Endothelial cell of umbilical vein (primary cell): ENCODE data around the gene HSD17B2. TPM values are rescaled to one million over a fixed set of nuclear protein-coding genes. Genes with fewer than 3 reads are reported as not detected.

Experiments
- BruUV-seq: library from RNA; stranded (reverse); fragments of 400-500 nt; replicated peaks from 2 replicates; lab custom pipeline; 2021; lab: Mats Ljungman, UMichigan
- CTCF ChIA-PET: fragments of 300-600, 350-600 bp; sonication (Branson Sonifier 250); formaldehyde crosslinking; loops from one replicate; lab custom pipeline; 2021; ENCODE audit warnings: antibody characterized with exemption, inconsistent platforms; lab: Charles Lee
- POLR2A ChIA-PET: fragments of 300-600, 350-600 bp; sonication (Branson Sonifier 250); formaldehyde crosslinking; loops from one replicate; lab custom pipeline; 2021; ENCODE audit warnings: antibody characterized with exemption, inconsistent platforms; lab: Charles Lee
- DNase-seq: peaks from one replicate; pipeline ENCODE4 v3.0.0-alpha.2; 2011; ENCODE audit warnings: low read depth, low spot score
- FAIRE-seq: peaks from 2 replicates; lab custom pipeline; 2011; peaks lifted over from hg19 to GRCh38; lab: Jason Lieb, UNC
- H2AFZ ChIP-seq: 2 replicates; pipeline ENCODE4 v1.6.0; 2012; ENCODE audit warnings: low read depth, low read length, control low read depth, inconsistent platforms
- H3K27ac ChIP-seq: 2 replicates; pipeline ENCODE4 v1.5.1; 2011; ENCODE audit warnings: low read depth, mild to moderate bottlenecking, control low read depth, low read length, moderate library complexity; ENCODE audit not compliant: insufficient read depth
- H3K27me3 ChIP-seq, 2 experiments: 2 replicates each; pipeline versions ENCODE4 v1.6.0 to v1.6.1; 2011; ENCODE audit warnings: low read length in 2 of 2, mixed read lengths in 1 of 2; ENCODE audit not compliant: control insufficient read depth in 2 of 2, insufficient read depth in 2 of 2
- H3K36me3 ChIP-seq, 2 experiments: 2 replicates in 1 of 2; 3 replicates in 1 of 2; pipeline ENCODE4 v1.5.1; 2011; ENCODE audit warnings: low read length in 2 of 2, mild to moderate bottlenecking in 1 of 2, moderate library complexity in 1 of 2; ENCODE audit not compliant: control insufficient read depth in 2 of 2, insufficient read depth in 2 of 2; ENCODE audit errors: extremely low read depth in 1 of 2
- H3K4me1 ChIP-seq: 3 replicates; pipeline ENCODE4 v1.5.1; 2011; ENCODE audit warnings: mild to moderate bottlenecking, low read length; ENCODE audit not compliant: control insufficient read depth, insufficient read depth; ENCODE audit errors: extremely low read depth
- H3K4me2 ChIP-seq: 2 replicates; pipeline ENCODE4 v1.6.1; 2011; ENCODE audit warnings: low read length, control low read depth, mixed read lengths; ENCODE audit not compliant: insufficient read depth
- H3K4me3 ChIP-seq, 3 experiments: fragments of 200-600 bp in 1 of 3; sonication (generic), shearing (Covaris generic) in 1 of 3; replicated peaks in 1 of 3; 2 replicates each; pipeline ENCODE4 v1.5.1; 2011 to 2016; ENCODE audit warnings: control low read depth in 3 of 3, low read length in 3 of 3, mild to moderate bottlenecking in 2 of 3, inconsistent platforms in 1 of 3, low read depth in 1 of 3, moderate library complexity in 1 of 3; ENCODE audit not compliant: insufficient read depth in 1 of 3
- H3K79me2 ChIP-seq: 2 replicates; pipeline ENCODE4 v1.6.0; 2012; ENCODE audit warnings: low read length, inconsistent platforms; ENCODE audit not compliant: control insufficient read depth, insufficient read depth
- H3K9ac ChIP-seq: replicated peaks from 2 replicates; pipeline ENCODE3; 2011; ENCODE audit warnings: low read length, control low read depth; ENCODE audit not compliant: insufficient read depth; ENCODE audit errors: extremely low read depth
- H3K9me1 ChIP-seq: replicated peaks from 3 replicates; pipeline ENCODE4 v1.6.0; 2011; ENCODE audit warnings: mild to moderate bottlenecking, low read length; ENCODE audit not compliant: control insufficient read depth, insufficient read depth; ENCODE audit errors: extremely low read depth
- H3K9me3 ChIP-seq: replicated peaks from 2 replicates; pipeline ENCODE4 v1.5.1; 2012; ENCODE audit warnings: low read length, inconsistent platforms; ENCODE audit not compliant: control insufficient read depth, insufficient read depth
- H4K20me1 ChIP-seq: replicated peaks from 2 replicates; pipeline ENCODE3; 2011; ENCODE audit warnings: mild to moderate bottlenecking, low read length; ENCODE audit not compliant: control insufficient read depth, insufficient read depth; ENCODE audit errors: extremely low read depth
- GATA2 ChIP-seq: IDR thresholded peaks from 2 replicates; pipeline ENCODE4 v1.7.0; 2011; ENCODE audit warnings: low read depth, mild to moderate bottlenecking, moderate library complexity, mixed read lengths, low read length; ENCODE audit not compliant: insufficient read length, insufficient read depth
- dilution Hi-C: fragments of 300-500 bp; cut with MboI; formaldehyde crosslinking; loops from one replicate; pipeline ENCODE4 v1.15.0; 2019; ENCODE audit warnings: low sequenced_read_pairs; ENCODE audit not compliant: extremely low pct_ligation_motif_present
- intact Hi-C: fragments of 100-400 bp; cut with micrococcal nuclease; formaldehyde crosslinking; loops from one replicate; pipeline ENCODE4 v1.10.0; 2022
- polyA plus RNA-seq, 4 experiments: library from polyadenylated mRNA; depleted of rRNA in 3 of 4; stranded (reverse) in 3 of 4; unstranded in 1 of 4; fragments of >200 nt; gene quantifications; 2 replicates each; pipeline versions ENCODE4 v1.2.1 to v1.2.3, GENCODE V29; 2011 to 2012; ENCODE audit warnings: missing spikeins in 1 of 4
- total RNA-seq: library from RNA; stranded (reverse); gene quantifications from 2 replicates; pipeline ENCODE4 v1.2.3, GENCODE V29; 2021
- TF ChIP-seq, protein P1 (sequence below), 2 donors: IDR thresholded peaks; 1 replicate in 1 of 2; 2 replicates in 1 of 2; pipeline ENCODE4 v1.5.1; 2011; ENCODE audit warnings: low read length in 2 of 2, mild to moderate bottlenecking in 2 of 2, moderate library complexity in 2 of 2, control low read depth in 1 of 2, inconsistent platforms in 1 of 2, low read depth in 1 of 2; ENCODE audit not compliant: insufficient read depth in 1 of 2; ENCODE audit errors: extremely low read depth in 1 of 2

Gene HSD17B2
- total and polyA plus RNA-seq, 2 donors (not counting 3 experiments of a cell fraction or from before 2014, with no cell fraction given), result 1.2 to 4.5 TPM

DNA sequence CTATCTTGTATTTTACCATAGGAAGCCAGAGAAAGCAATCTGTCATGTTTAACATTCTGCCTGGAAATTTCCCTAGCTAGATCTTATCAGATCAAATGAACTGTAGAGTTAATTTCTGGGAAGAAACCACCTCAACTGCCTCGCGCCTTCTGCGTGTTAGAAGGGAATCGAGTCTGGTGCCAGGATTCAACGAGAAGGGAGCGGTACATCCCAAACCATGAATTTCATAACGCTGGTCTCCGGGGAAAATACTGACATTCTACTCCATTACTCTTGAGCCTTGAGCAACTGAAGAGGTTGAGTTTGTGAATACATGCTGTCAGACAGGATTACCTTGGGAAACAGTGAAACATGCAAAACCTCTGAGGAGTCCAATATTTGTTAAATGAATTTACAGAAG, 99.8 kb downstream of the HSD17B2 start:
- Histone ChIP-seq H4K20me1 (no peaks in the 10 kb centered on the region), H3K9ac (no peak overlapping the region), H3K9me1 (no peaks in the 10 kb centered on the region), H3K27me3 (no peaks in the 10 kb centered on the region), H3K9me3 (no peaks in the 10 kb centered on the region), H3K4me1 (peaks cover 3% of the 10 kb centered on the region), H3K27ac (no peak overlapping the region), H3K79me2 (no peaks in the 10 kb centered on the region), H2AFZ (no peak overlapping the region), H3K4me2 (no peak overlapping the region), H3K36me3 (no peaks in the 10 kb centered on the region), H3K4me3 (no peak overlapping the region)
- CTCF ChIA-PET, result interaction anchor here (2.4 kb wide), 1 partner anchor 95 kb away, joined by 8 read pairs; no protein-coding TSS in a partner anchor
- no TSS peak for BruUV-seq
- intact Hi-C loops, result no loop called here
- FAIRE-seq, result no peak
- POLR2A ChIA-PET, result no interaction called here
- no peak for DNase-seq
- no peak for TF ChIP-seq GATA2
- dilution Hi-C loops, result no loop called here

DNA sequence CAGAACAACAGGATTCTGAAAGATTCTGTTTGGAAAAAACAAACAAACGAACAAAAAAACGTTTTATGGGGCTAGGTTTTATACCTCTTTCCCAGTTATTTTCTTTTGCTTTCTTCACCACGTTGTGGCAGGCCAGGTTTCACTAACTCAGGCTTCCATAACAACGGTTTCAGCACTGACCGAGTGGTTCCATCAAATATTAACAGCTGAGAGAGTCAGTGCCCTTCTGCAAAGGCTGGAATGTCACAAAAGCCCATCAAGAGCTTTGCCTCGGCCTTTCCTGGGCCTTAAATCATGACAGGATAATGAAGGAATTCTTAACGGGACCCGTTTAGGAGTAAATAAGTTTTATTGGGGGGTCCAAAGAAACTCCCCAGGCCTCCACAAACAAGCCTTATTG, 100.8 kb downstream of the HSD17B2 start:
- CTCF ChIA-PET, result interaction anchor here (1.0 kb wide), 2 partner anchors 33 to 94 kb away, joined by 4 to 5 read pairs; no protein-coding TSS in a partner anchor
- H4K20me1 ChIP-seq, result no peaks in the 10 kb centered on the region
- H3K27ac ChIP-seq, result no peak overlapping the region
- H3K36me3 ChIP-seq, result no peaks in the 10 kb centered on the region
- H3K79me2 ChIP-seq, result no peaks in the 10 kb centered on the region
- FAIRE-seq, result no peak
- no peak overlapping the region for H3K9ac ChIP-seq
- dilution Hi-C loops, result no loop called here
- no peak for TF ChIP-seq GATA2
- TF ChIP-seq, protein P1, sequence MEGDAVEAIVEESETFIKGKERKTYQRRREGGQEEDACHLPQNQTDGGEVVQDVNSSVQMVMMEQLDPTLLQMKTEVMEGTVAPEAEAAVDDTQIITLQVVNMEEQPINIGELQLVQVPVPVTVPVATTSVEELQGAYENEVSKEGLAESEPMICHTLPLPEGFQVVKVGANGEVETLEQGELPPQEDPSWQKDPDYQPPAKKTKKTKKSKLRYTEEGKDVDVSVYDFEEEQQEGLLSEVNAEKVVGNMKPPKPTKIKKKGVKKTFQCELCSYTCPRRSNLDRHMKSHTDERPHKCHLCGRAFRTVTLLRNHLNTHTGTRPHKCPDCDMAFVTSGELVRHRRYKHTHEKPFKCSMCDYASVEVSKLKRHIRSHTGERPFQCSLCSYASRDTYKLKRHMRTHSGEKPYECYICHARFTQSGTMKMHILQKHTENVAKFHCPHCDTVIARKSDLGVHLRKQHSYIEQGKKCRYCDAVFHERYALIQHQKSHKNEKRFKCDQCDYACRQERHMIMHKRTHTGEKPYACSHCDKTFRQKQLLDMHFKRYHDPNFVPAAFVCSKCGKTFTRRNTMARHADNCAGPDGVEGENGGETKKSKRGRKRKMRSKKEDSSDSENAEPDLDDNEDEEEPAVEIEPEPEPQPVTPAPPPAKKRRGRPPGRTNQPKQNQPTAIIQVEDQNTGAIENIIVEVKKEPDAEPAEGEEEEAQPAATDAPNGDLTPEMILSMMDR (IDR thresholded peaks at IDR 0.05; ENCODE audit: extremely low read depth in 1 of 2, insufficient read depth in 1 of 2, low read depth in 1 of 2, low read length in 2 of 2), result no peak
- H3K4me2 ChIP-seq, result no peak overlapping the region
- no peaks in the 10 kb centered on the region for H3K9me1 ChIP-seq
- POLR2A ChIA-PET, result no interaction called here
- DNase-seq, result no peak
- peaks cover 3% of the 10 kb centered on the region for H3K4me1 ChIP-seq
- H2AFZ ChIP-seq, result no peak overlapping the region
- intact Hi-C loops, result no loop called here
- BruUV-seq, result no TSS peak
- no peaks in the 10 kb centered on the region for H3K9me3 ChIP-seq
- H3K27me3 ChIP-seq, result no peaks in the 10 kb centered on the region
- H3K4me3 ChIP-seq, result no peak overlapping the region
